ENCODE data around the gene TSTD1.

DNA sequence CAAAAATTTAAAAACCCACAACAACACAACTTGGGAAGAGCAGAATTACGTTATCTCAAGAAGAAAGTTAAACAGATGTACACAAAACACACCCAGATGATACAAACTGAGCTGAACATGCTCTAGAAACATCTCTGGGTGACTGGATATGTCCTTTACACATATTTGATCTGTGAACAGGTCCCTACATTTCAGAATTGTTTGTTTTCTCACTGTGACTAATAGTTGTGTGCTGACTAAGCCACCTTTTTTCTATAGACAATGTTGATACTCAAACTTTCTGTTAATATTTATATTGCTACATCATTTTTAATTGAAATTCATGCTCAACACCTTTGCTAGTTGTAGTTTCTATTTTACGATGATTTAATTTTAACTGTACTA, 16.8 kb downstream of the TSTD1 start:
- TF ChIP-seq, protein P1, sequence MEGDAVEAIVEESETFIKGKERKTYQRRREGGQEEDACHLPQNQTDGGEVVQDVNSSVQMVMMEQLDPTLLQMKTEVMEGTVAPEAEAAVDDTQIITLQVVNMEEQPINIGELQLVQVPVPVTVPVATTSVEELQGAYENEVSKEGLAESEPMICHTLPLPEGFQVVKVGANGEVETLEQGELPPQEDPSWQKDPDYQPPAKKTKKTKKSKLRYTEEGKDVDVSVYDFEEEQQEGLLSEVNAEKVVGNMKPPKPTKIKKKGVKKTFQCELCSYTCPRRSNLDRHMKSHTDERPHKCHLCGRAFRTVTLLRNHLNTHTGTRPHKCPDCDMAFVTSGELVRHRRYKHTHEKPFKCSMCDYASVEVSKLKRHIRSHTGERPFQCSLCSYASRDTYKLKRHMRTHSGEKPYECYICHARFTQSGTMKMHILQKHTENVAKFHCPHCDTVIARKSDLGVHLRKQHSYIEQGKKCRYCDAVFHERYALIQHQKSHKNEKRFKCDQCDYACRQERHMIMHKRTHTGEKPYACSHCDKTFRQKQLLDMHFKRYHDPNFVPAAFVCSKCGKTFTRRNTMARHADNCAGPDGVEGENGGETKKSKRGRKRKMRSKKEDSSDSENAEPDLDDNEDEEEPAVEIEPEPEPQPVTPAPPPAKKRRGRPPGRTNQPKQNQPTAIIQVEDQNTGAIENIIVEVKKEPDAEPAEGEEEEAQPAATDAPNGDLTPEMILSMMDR (IDR thresholded peaks at IDR 0.05; ENCODE audit: poor library complexity), result no peak
- TF ChIP-seq EZH2 (IDR thresholded peaks at IDR 0.05; ENCODE audit: borderline replicate concordance), result no peak

All from hepatocyte (in vitro differentiated cells).